Activated naive CD8-positive, alpha-beta T cell treated with anti-CD3 and anti-CD28 coated beads, Interleukin-2, amount 10 ng/mL, durations not matched to agents 7 days and 5 days (primary cell): Measurements from ENCODE around the gene RANGRF. TPM values are rescaled to one million over a fixed set of nuclear protein-coding genes. Genes with fewer than 3 reads are reported as not detected.
"Not testable (repeated sequence)": the region's sequence is repeated elsewhere in the genome, so short reads cannot be mapped to it uniquely, and the experiment has no call there.

Source experiments
- ATAC-seq: fragments of 150-1000 bp; cut with Tn5 transposase; one replicate; pipeline ENCODE4 v1.10.0; 2021; ENCODE audit warnings: low read depth, moderate library complexity
- POLR2A ChIA-PET: fragments of 350-600 bp; sonication (Branson Sonifier 250); formaldehyde crosslinking; loops from one replicate; lab custom pipeline; 2021; ENCODE audit warnings: antibody characterized with exemption; lab: Charles Lee
- DNase-seq: peaks from one replicate; pipeline ENCODE4 v3.0.0; 2021
- H3K27ac Mint-ChIP-seq: one replicate; pipeline ENCODE4 v1.8.0; 2022; ENCODE audit warnings: mild to moderate bottlenecking, mixed read lengths
- H3K27me3 Mint-ChIP-seq: one replicate; pipeline ENCODE4 v1.8.0; 2022; ENCODE audit warnings: mild to moderate bottlenecking, moderate library complexity, mixed read lengths
- H3K36me3 Mint-ChIP-seq: one replicate; pipeline ENCODE4 v1.8.0; 2021; ENCODE audit warnings: mild to moderate bottlenecking, mixed read lengths
- H3K4me1 Mint-ChIP-seq: one replicate; pipeline ENCODE4 v1.8.0; 2021; ENCODE audit warnings: mixed read lengths
- H3K4me3 Mint-ChIP-seq: one replicate; pipeline ENCODE4 v1.8.0; 2022; ENCODE audit warnings: mild to moderate bottlenecking, moderate library complexity, mixed read lengths
- H3K9me3 Mint-ChIP-seq: one replicate; pipeline ENCODE4 v1.8.0; 2021; ENCODE audit warnings: mixed read lengths
- total RNA-seq, 2 experiments: library from RNA; stranded (reverse); gene quantifications; one replicate each; pipeline ENCODE4 v1.2.3, GENCODE V29; 2021

Gene RANGRF
- total RNA-seq, result 10 to 100 TPM; 43.6 to 44.9 TPM

GRCh38 chr17:8288336-8289102, at the start of gene RANGRF:
RANGRF (plus strand) TSS chr17:8288670; CDS start chr17:8288789, 119 bp downstream.
- DNase-seq (peak; percentile 87), ATAC-seq (peak; percentile 91)
- no peaks in the 10 kb centered on the region for H3K27me3 Mint-ChIP-seq
- peak within 1 kb of the TSS; percentile 99 for H3K4me3 Mint-ChIP-seq
- H3K36me3 Mint-ChIP-seq, result peaks cover 10% of the 10 kb centered on the region
- H3K9me3 Mint-ChIP-seq, result no peaks in the 10 kb centered on the region
- POLR2A ChIA-PET, result interaction anchor here (0.6 to 2.1 kb wide), 11 partner anchors 12 to 373 kb away, joined by 3 to 31 read pairs (median 4); partner anchors contain the start of genes AURKB, CTC1 and PFAS
- peak within 1 kb of the TSS; percentile 96 for H3K27ac Mint-ChIP-seq
- peaks cover 31% of the 10 kb centered on the region for H3K4me1 Mint-ChIP-seq

- Mint-ChIP-seq H3K27me3 (no peaks in the 10 kb centered on the region), H3K36me3 (peaks cover 18% of the 10 kb centered on the region), H3K4me1 (peaks cover 24% of the 10 kb centered on the region), H3K27ac (no peak overlapping the region), H3K9me3 (no peaks in the 10 kb centered on the region), H3K4me3 (no peak overlapping the region)
- DNase-seq (no peak), ATAC-seq (no peak)
- POLR2A ChIA-PET, result interaction anchor here (1.9 to 6.3 kb wide), 2 partner anchors 19 to 71 kb away, joined by 7 to 149 read pairs; no protein-coding TSS in a partner anchor
Measured at GRCh38 chr17:8243827-8244226, 44.6 kb upstream of the RANGRF start.

- H3K4me1 Mint-ChIP-seq, result peaks cover 26% of the 10 kb centered on the region
- no peak for ATAC-seq
- H3K9me3 Mint-ChIP-seq, result no peaks in the 10 kb centered on the region
- no peak overlapping the region for H3K27ac Mint-ChIP-seq
- no peaks in the 10 kb centered on the region for H3K27me3 Mint-ChIP-seq
- POLR2A ChIA-PET, result interaction anchor here (1.9 to 6.3 kb wide), 2 partner anchors 20 to 71 kb away, joined by 7 to 149 read pairs; no protein-coding TSS in a partner anchor
- DNase-seq, result no peak
- H3K36me3 Mint-ChIP-seq, result peaks cover 16% of the 10 kb centered on the region
- no peak overlapping the region for H3K4me3 Mint-ChIP-seq
Measured at GRCh38 chr17:8244768-8245167, 43.7 kb upstream of the RANGRF start.

- peak; percentile 68 for ATAC-seq
- H3K27ac Mint-ChIP-seq, result peak within 1 kb of the TSS; percentile 99
- peak; percentile 99 for DNase-seq
- peaks cover 30% of the 10 kb centered on the region for H3K4me1 Mint-ChIP-seq
- peak within 1 kb of the TSS; percentile 99 for H3K4me3 Mint-ChIP-seq
- H3K27me3 Mint-ChIP-seq, result no peaks in the 10 kb centered on the region
- POLR2A ChIA-PET, result interaction anchor here (0.6 to 6.3 kb wide), 17 partner anchors 25 to 562 kb away, joined by 3 to 149 read pairs (median 9); partner anchors contain the start of genes AURKB, BORCS6, PER1 and RANGRF
- H3K36me3 Mint-ChIP-seq, result peaks cover 19% of the 10 kb centered on the region
- H3K9me3 Mint-ChIP-seq, result no peaks in the 10 kb centered on the region
Measured at GRCh38 chr17:8248751-8249607, 39.5 kb upstream of the RANGRF start, which contains the start of gene PFAS. PFAS (plus strand) TSS chr17:8249289; CDS start chr17:8253938, 4,649 bp downstream.

- H3K27ac Mint-ChIP-seq, result peak overlapping the region; percentile 99
- peaks cover 15% of the 10 kb centered on the region for H3K36me3 Mint-ChIP-seq
- no peaks in the 10 kb centered on the region for H3K27me3 Mint-ChIP-seq
- no peaks in the 10 kb centered on the region for H3K9me3 Mint-ChIP-seq
- DNase-seq (no peak), ATAC-seq (no peak)
- H3K4me3 Mint-ChIP-seq, result peak overlapping the region; percentile 99
- POLR2A ChIA-PET, result interaction anchor here (0.9 to 6.3 kb wide), 9 partner anchors 25 to 99 kb away, joined by 3 to 149 read pairs (median 31); partner anchors contain the start of genes AURKB, RANGRF, SLC25A35 and TMEM107
- peaks cover 26% of the 10 kb centered on the region for H3K4me1 Mint-ChIP-seq
Measured at GRCh38 chr17:8249621-8250500, 38.6 kb upstream of the RANGRF start.

GRCh38 chr17:8251411-8251810, 37.1 kb upstream of the RANGRF start:
- peaks cover 16% of the 10 kb centered on the region for H3K4me1 Mint-ChIP-seq
- POLR2A ChIA-PET, result interaction anchor here (0.8 kb wide), 1 partner anchor 44 kb away, joined by 3 read pairs; the partner anchor contains the start of gene SLC25A35

GRCh38 chr17:8253801-8254200, 34.7 kb upstream of the RANGRF start:
- Mint-ChIP-seq H3K27ac (no peak overlapping the region), H3K27me3 (no peaks in the 10 kb centered on the region), H3K4me3 (no peak overlapping the region), H3K36me3 (peaks cover 7% of the 10 kb centered on the region), H3K4me1 (peaks cover 12% of the 10 kb centered on the region), H3K9me3 (no peaks in the 10 kb centered on the region)
- POLR2A ChIA-PET, result no interaction called here
- no peak for DNase-seq
- no peak for ATAC-seq

More at GRCh38 chr17:8251411-8251810, 37.1 kb upstream of the RANGRF start:
- H3K27me3 Mint-ChIP-seq, H3K36me3 Mint-ChIP-seq, DNase-seq, H3K4me3 Mint-ChIP-seq, H3K27ac Mint-ChIP-seq, ATAC-seq, H3K9me3 Mint-ChIP-seq: not testable (repeated sequence)

- Mint-ChIP-seq H3K4me3 (no peak overlapping the region), H3K4me1 (peaks cover 8% of the 10 kb centered on the region), H3K27me3 (no peaks in the 10 kb centered on the region), H3K36me3 (peaks cover 7% of the 10 kb centered on the region), H3K9me3 (no peaks in the 10 kb centered on the region), H3K27ac (no peak overlapping the region)
- ATAC-seq, result no peak
- POLR2A ChIA-PET, result no interaction called here
- DNase-seq, result no peak
Measured at GRCh38 chr17:8254881-8255280, 33.6 kb upstream of the RANGRF start.

GRCh38 chr17:8255499-8255898, 33.0 kb upstream of the RANGRF start:
- POLR2A ChIA-PET, result interaction anchor here (0.7 kb wide), 1 partner anchor 594 kb away, joined by 3 read pairs; no protein-coding TSS in a partner anchor
- H3K9me3 Mint-ChIP-seq, result no peaks in the 10 kb centered on the region
- no peak for DNase-seq
- H3K4me3 Mint-ChIP-seq, result no peak overlapping the region
- no peaks in the 10 kb centered on the region for H3K27me3 Mint-ChIP-seq
- H3K4me1 Mint-ChIP-seq, result peaks cover 2% of the 10 kb centered on the region
- H3K36me3 Mint-ChIP-seq, result peaks cover 5% of the 10 kb centered on the region
- H3K27ac Mint-ChIP-seq, result no peak overlapping the region
- no peak for ATAC-seq

GRCh38 chr17:8256291-8256690, 32.2 kb upstream of the RANGRF start:
- POLR2A ChIA-PET, result no interaction called here
- Mint-ChIP-seq H3K27ac (no peak overlapping the region), H3K4me1 (no peaks in the 10 kb centered on the region), H3K36me3 (peaks cover 9% of the 10 kb centered on the region), H3K9me3 (no peaks in the 10 kb centered on the region), H3K4me3 (no peak overlapping the region), H3K27me3 (no peaks in the 10 kb centered on the region)
- DNase-seq, result no peak
- no peak for ATAC-seq

GRCh38 chr17:8256691-8257090, 31.8 kb upstream of the RANGRF start:
- Mint-ChIP-seq H3K27ac (no peak overlapping the region), H3K36me3 (peaks cover 9% of the 10 kb centered on the region), H3K4me3 (no peak overlapping the region), H3K4me1 (no peaks in the 10 kb centered on the region), H3K27me3 (no peaks in the 10 kb centered on the region), H3K9me3 (no peaks in the 10 kb centered on the region)
- DNase-seq (no peak), ATAC-seq (no peak)
- POLR2A ChIA-PET, result no interaction called here

GRCh38 chr17:8257801-8258200, 30.7 kb upstream of the RANGRF start:
- ATAC-seq (no peak), DNase-seq (no peak)
- Mint-ChIP-seq H3K4me1 (no peaks in the 10 kb centered on the region), H3K27ac (no peak overlapping the region), H3K9me3 (no peaks in the 10 kb centered on the region), H3K36me3 (peaks cover 13% of the 10 kb centered on the region), H3K4me3 (no peak overlapping the region), H3K27me3 (no peaks in the 10 kb centered on the region)
- POLR2A ChIA-PET, result no interaction called here
